ENCODE results near the gene SYNJ1. TPM values are rescaled to one million over a fixed set of nuclear protein-coding genes. Genes with fewer than 3 reads are reported as not detected.

SYNJ1 gene
- total RNA-seq, 3 donors from 2014 or later (not counting 1 experiment from before 2014, with no cell fraction given) = 16.2 to 22.4 (median 20.1) TPM

DNA sequence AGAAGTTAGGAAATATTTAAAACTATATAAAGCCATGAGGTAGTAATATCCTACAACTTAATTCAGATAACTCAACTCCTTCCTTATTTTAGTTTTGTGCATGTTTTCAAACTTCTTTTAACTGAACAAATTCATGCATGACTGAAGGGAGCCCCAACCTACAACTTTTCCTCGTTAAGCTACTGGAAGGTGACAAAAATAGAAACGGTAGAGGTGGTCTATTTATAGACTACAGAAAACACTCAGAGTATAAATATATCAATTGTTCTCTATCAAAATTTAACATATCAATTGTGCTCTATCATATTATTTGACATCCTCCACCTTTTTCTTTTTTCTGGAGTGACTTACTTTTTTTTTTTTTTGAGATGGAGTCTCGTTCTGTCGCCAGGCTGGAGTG is 16.8 kb downstream of the SYNJ1 start:
- no peak for ATAC-seq
- TF ChIP-seq, protein P1, sequence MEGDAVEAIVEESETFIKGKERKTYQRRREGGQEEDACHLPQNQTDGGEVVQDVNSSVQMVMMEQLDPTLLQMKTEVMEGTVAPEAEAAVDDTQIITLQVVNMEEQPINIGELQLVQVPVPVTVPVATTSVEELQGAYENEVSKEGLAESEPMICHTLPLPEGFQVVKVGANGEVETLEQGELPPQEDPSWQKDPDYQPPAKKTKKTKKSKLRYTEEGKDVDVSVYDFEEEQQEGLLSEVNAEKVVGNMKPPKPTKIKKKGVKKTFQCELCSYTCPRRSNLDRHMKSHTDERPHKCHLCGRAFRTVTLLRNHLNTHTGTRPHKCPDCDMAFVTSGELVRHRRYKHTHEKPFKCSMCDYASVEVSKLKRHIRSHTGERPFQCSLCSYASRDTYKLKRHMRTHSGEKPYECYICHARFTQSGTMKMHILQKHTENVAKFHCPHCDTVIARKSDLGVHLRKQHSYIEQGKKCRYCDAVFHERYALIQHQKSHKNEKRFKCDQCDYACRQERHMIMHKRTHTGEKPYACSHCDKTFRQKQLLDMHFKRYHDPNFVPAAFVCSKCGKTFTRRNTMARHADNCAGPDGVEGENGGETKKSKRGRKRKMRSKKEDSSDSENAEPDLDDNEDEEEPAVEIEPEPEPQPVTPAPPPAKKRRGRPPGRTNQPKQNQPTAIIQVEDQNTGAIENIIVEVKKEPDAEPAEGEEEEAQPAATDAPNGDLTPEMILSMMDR (IDR thresholded peaks at IDR 0.05) = no peak
- Histone ChIP-seq H3K27ac (ENCODE audit: low read length) (no peak overlapping the region), H3K4me3 (ENCODE audit: low read length) (no peak overlapping the region), H3K36me3 (ENCODE audit: control insufficient read depth, insufficient read depth, low read length) (no peaks in the 10 kb centered on the region), H3K4me1 (ENCODE audit: control insufficient read depth, insufficient read depth, low read length) (no peaks in the 10 kb centered on the region), H3K9me3 (ENCODE audit: control insufficient read depth, insufficient read depth, low read length) (no peaks in the 10 kb centered on the region), H3K27me3 (ENCODE audit: control insufficient read depth, insufficient read depth, low read length) (no peaks in the 10 kb centered on the region)
- Mint-ChIP-seq H3K27me3 (ENCODE audit: low read depth in 2 of 2) (no peaks in the 10 kb centered on the region), H3K27ac (no peak overlapping the region), H3K36me3 (no peaks in the 10 kb centered on the region), H3K4me3 (no peak overlapping the region), H3K9me3 (no peaks in the 10 kb centered on the region), H3K4me1 (peaks cover 22 to 28% of the 10 kb centered on the region in 2 donors)
- DNase-seq = no peak
- intact Hi-C loops (cut with micrococcal nuclease) = no loop called here
- WGBS (ENCODE audit: insufficient coverage) = 100% methylated on average over 2 of the region's 4 CpGs

DNA sequence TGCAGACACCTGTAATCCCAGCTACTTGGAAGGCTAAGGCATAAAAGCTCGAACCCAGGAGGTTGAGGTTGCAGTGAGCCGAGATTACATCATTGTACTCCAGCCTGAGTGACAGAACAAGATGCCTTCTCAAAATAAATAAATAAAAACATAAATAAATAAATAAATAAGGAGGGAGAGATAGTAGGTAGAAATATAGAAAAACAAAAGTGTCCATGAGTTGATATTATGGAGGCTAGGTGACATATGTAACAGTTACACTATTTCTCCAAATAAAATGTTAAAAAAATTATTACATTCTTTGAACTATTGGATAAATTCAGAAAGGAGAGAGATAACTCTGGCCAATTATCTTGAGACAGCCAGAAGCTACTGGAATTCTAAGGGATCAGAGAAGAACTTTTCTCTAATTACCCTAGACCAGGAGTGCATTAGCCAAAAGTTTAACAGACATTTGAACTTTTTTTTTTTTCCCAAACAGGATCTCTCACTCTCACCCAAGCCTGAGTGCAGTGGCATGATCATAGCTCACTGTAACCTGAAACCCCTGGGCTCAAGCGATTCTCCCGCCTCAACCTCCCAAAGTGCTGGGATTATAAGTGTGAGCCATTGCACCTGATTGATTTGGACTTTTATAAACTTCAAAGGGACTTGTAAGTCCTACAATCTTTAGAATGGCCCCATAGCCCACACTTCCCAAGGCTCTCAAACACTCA is 17.6 kb downstream of the SYNJ1 start:
- Mint-ChIP-seq H3K27me3 (ENCODE audit: low read depth in 2 of 2) (no peaks in the 10 kb centered on the region), H3K4me3 (no peak overlapping the region), H3K36me3 (no peaks in the 10 kb centered on the region), H3K27ac (no peak overlapping the region), H3K9me3 (no peaks in the 10 kb centered on the region), H3K4me1 (peaks cover 22 to 26% of the 10 kb centered on the region in 2 donors)
- DNase-seq (no peak), ATAC-seq (no peak)
- H3K27ac ChIP-seq (ENCODE audit: low read length) = no peak overlapping the region
- 100% methylated on average over 3 of the region's 4 CpGs for WGBS (ENCODE audit: insufficient coverage)
- TF ChIP-seq, protein P1 (IDR thresholded peaks at IDR 0.05) = no peak
- H3K27me3 ChIP-seq (ENCODE audit: control insufficient read depth, insufficient read depth, low read length) = no peaks in the 10 kb centered on the region
- H3K9me3 ChIP-seq (ENCODE audit: control insufficient read depth, insufficient read depth, low read length) = no peaks in the 10 kb centered on the region
- H3K36me3 ChIP-seq (ENCODE audit: control insufficient read depth, insufficient read depth, low read length) = no peaks in the 10 kb centered on the region
- H3K4me1 ChIP-seq (ENCODE audit: control insufficient read depth, insufficient read depth, low read length) = no peaks in the 10 kb centered on the region
- intact Hi-C loops (cut with micrococcal nuclease) = no loop called here
- H3K4me3 ChIP-seq (ENCODE audit: low read length) = no peak overlapping the region

DNA sequence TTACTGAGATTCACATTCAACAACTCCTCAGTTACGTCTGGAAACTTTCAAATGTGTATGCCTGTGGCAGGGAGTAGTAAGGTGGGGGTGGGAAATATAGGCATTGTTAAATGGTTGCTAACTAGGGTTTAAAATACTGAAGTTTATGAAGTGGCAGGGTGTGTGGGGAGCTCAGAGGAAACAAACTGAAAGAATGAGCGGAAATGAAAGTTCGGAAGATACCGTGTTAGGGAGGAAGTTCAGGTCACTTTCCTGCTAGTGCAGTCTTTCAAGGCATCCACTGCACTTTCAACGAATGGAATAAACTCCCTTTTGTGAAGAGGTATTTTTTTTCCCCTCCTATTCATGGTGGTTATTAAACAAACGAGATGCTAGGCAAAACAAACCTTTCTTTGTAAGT is 19.7 kb downstream of the SYNJ1 start:
- H3K27ac Mint-ChIP-seq = no peak overlapping the region
- TF ChIP-seq, protein P1 (IDR thresholded peaks at IDR 0.05) = no peak
- no peaks in the 10 kb centered on the region for H3K27me3 ChIP-seq (ENCODE audit: control insufficient read depth, insufficient read depth, low read length)

GRCh38 chr21:32705901-32706300 is 21.9 kb downstream of the SYNJ1 start:
- H3K9me3 Mint-ChIP-seq = no peaks in the 10 kb centered on the region
- no peaks in the 10 kb centered on the region for H3K27me3 ChIP-seq (ENCODE audit: control insufficient read depth, insufficient read depth, low read length)
- no peaks in the 10 kb centered on the region for H3K4me1 ChIP-seq (ENCODE audit: control insufficient read depth, insufficient read depth, low read length)
- H3K27me3 Mint-ChIP-seq (ENCODE audit: low read depth in 2 of 2) = no peaks in the 10 kb centered on the region
- TF ChIP-seq, protein P1 (IDR thresholded peaks at IDR 0.05) = no peak
- H3K4me1 Mint-ChIP-seq = peaks cover 15 to 28% of the 10 kb centered on the region in 2 donors
- ATAC-seq = no peak
- H3K27ac Mint-ChIP-seq = no peak overlapping the region
- DNase-seq = no peak
- H3K4me3 ChIP-seq (ENCODE audit: low read length) = no peak overlapping the region
- no peaks in the 10 kb centered on the region for H3K36me3 Mint-ChIP-seq
- intact Hi-C loops (cut with micrococcal nuclease) = no loop called here
- H3K4me3 Mint-ChIP-seq = no peak overlapping the region
- 84% methylated on average over 4 of the region's 4 CpGs for WGBS (ENCODE audit: insufficient coverage)
- no peak overlapping the region for H3K27ac ChIP-seq (ENCODE audit: low read length)
- no peaks in the 10 kb centered on the region for H3K9me3 ChIP-seq (ENCODE audit: control insufficient read depth, insufficient read depth, low read length)
- no peaks in the 10 kb centered on the region for H3K36me3 ChIP-seq (ENCODE audit: control insufficient read depth, insufficient read depth, low read length)

More for the DNA sequence above, 19.7 kb downstream of the SYNJ1 start:
- WGBS (ENCODE audit: insufficient coverage) = 93% methylated on average over 4 of the region's 6 CpGs
- Histone ChIP-seq H3K36me3 (ENCODE audit: control insufficient read depth, insufficient read depth, low read length) (no peaks in the 10 kb centered on the region), H3K27ac (ENCODE audit: low read length) (no peak overlapping the region), H3K9me3 (ENCODE audit: control insufficient read depth, insufficient read depth, low read length) (no peaks in the 10 kb centered on the region), H3K4me3 (ENCODE audit: low read length) (no peak overlapping the region), H3K4me1 (ENCODE audit: control insufficient read depth, insufficient read depth, low read length) (no peaks in the 10 kb centered on the region)
- DNase-seq (no peak), ATAC-seq (no peak)
- Mint-ChIP-seq H3K36me3 (no peaks in the 10 kb centered on the region), H3K9me3 (no peaks in the 10 kb centered on the region), H3K27me3 (ENCODE audit: low read depth in 2 of 2) (no peaks in the 10 kb centered on the region), H3K4me1 (peaks cover 23 to 26% of the 10 kb centered on the region in 2 donors), H3K4me3 (no peak overlapping the region)
- intact Hi-C loops (cut with micrococcal nuclease) = no loop called here
